WTC11 (cell line): ENCODE data around the gene TMUB2. TPM values are rescaled to one million over a fixed set of nuclear protein-coding genes. Genes with fewer than 3 reads are reported as not detected.
A peak's percentile ranks its signal among the peaks of the same experiment; 100 is the strongest.

Experiments used
- ATAC-seq: fragments of 200-7000 bp; cut with Tn5 transposase; 2 replicates; pipeline ENCODE4 v1.10.0; 2021; ENCODE audit warnings: mild to moderate bottlenecking, moderate library complexity
- Bru-seq: library from RNA; stranded (reverse); fragments of 400-500 nt; gene quantifications from one replicate; lab custom pipeline; 2021; lab: Mats Ljungman, UMichigan
- CTCF ChIA-PET: fragments of 300-600 bp; sonication (Branson Sonifier 250); formaldehyde crosslinking; loops from one replicate; lab custom pipeline; 2021; ENCODE audit warnings: antibody characterized with exemption; lab: Charles Lee
- POLR2A ChIA-PET: fragments of 350-600 bp; sonication (Branson Sonifier 250); formaldehyde crosslinking; loops from one replicate; lab custom pipeline; 2021; ENCODE audit warnings: antibody characterized with exemption; lab: Charles Lee
- DNase-seq: peaks from one replicate; pipeline ENCODE4 v3.0.0; 2021; ENCODE audit warnings: low spot score
- H3K27ac Mint-ChIP-seq: 2 replicates; pipeline ENCODE4 v1.8.0; 2021; ENCODE audit warnings: mixed read lengths
- H3K27me3 Mint-ChIP-seq: 2 replicates; pipeline ENCODE4 v1.8.0; 2021; ENCODE audit warnings: low read depth, mild to moderate bottlenecking, moderate library complexity, mixed read lengths
- H3K36me3 Mint-ChIP-seq: 2 replicates; pipeline ENCODE4 v1.8.0; 2021; ENCODE audit warnings: mixed read lengths
- H3K4me1 Mint-ChIP-seq: 2 replicates; pipeline ENCODE4 v1.8.0; 2022; ENCODE audit warnings: mixed read lengths
- H3K4me3 Mint-ChIP-seq: 2 replicates; pipeline ENCODE4 v1.8.0; 2021; ENCODE audit warnings: mild to moderate bottlenecking, moderate library complexity, mixed read lengths
- H3K9me3 Mint-ChIP-seq: 2 replicates; pipeline ENCODE4 v1.8.0; 2021; ENCODE audit warnings: mixed read lengths
- AFF4 ChIP-seq: sonication (generic); formaldehyde crosslinking; IDR thresholded peaks from 2 replicates; pipeline ENCODE4 v1.8.1; 2023; ENCODE audit warnings: mild to moderate bottlenecking, missing genetic modification reagents, borderline replicate concordance
- ARID4B ChIP-seq: sonication (generic); formaldehyde crosslinking; IDR thresholded peaks from 2 replicates; pipeline ENCODE4 v1.8.0; 2023; ENCODE audit warnings: missing genetic modification reagents, mild to moderate bottlenecking, borderline replicate concordance
- ATF2 ChIP-seq: sonication (generic); formaldehyde crosslinking; IDR thresholded peaks from 2 replicates; pipeline ENCODE4 v1.8.1; 2022; ENCODE audit warnings: low read depth, missing genetic modification reagents, borderline replicate concordance
- CREM ChIP-seq: sonication (generic); formaldehyde crosslinking; IDR thresholded peaks from 2 replicates; pipeline ENCODE4 v1.8.1; 2022; ENCODE audit warnings: mild to moderate bottlenecking, missing genetic modification reagents, moderate library complexity
- E2F5 ChIP-seq: sonication (generic); formaldehyde crosslinking; IDR thresholded peaks from 2 replicates; pipeline ENCODE4 v1.8.1; 2022; ENCODE audit warnings: mild to moderate bottlenecking, moderate library complexity, missing genetic modification reagents
- EMX1 ChIP-seq: fragments of 250-450 bp; sonication (Bioruptor Pico); IDR thresholded peaks from 2 replicates; pipeline ENCODE4 v1.8.0; 2021; ENCODE audit warnings: mild to moderate bottlenecking
- ESRRA ChIP-seq: sonication (generic); formaldehyde crosslinking; IDR thresholded peaks from 2 replicates; pipeline ENCODE4 v1.8.1; 2022; ENCODE audit warnings: mild to moderate bottlenecking, missing genetic modification reagents, borderline replicate concordance
- FOXK1 ChIP-seq: sonication (generic); formaldehyde crosslinking; IDR thresholded peaks from 2 replicates; pipeline ENCODE4 v1.8.0; 2022; ENCODE audit warnings: mild to moderate bottlenecking, moderate library complexity, missing genetic modification reagents
- FOXP1 ChIP-seq: sonication (generic); formaldehyde crosslinking; IDR thresholded peaks from 2 replicates; pipeline ENCODE4 v1.8.0; 2022; ENCODE audit warnings: missing genetic modification reagents, mild to moderate bottlenecking, moderate library complexity, borderline replicate concordance
- GABPB1 ChIP-seq: sonication (generic); formaldehyde crosslinking; IDR thresholded peaks from 2 replicates; pipeline ENCODE4 v1.8.1; 2023; ENCODE audit warnings: mild to moderate bottlenecking, missing genetic modification reagents
- MAX ChIP-seq: sonication (generic); formaldehyde crosslinking; IDR thresholded peaks from 2 replicates; pipeline ENCODE4 v1.8.0; 2022; ENCODE audit warnings: mild to moderate bottlenecking, missing genetic modification reagents
- PRRX2 ChIP-seq: fragments of 250-450 bp; sonication (Bioruptor Pico); IDR thresholded peaks from 2 replicates; pipeline ENCODE4 v1.8.0; 2021; ENCODE audit warnings: mild to moderate bottlenecking
- SP1 ChIP-seq: sonication (generic); formaldehyde crosslinking; conservative IDR thresholded peaks from 2 replicates; pipeline ENCODE4 v1.8.1; 2022; ENCODE audit warnings: missing genetic modification reagents
- TEAD1 ChIP-seq: sonication (generic); formaldehyde crosslinking; IDR thresholded peaks from 2 replicates; pipeline ENCODE4 v1.8.0; 2022; ENCODE audit warnings: mild to moderate bottlenecking, missing genetic modification reagents
- TP53 ChIP-seq: sonication (generic); formaldehyde crosslinking; IDR thresholded peaks from 2 replicates; pipeline ENCODE4 v1.8.1; 2023; ENCODE audit warnings: mild to moderate bottlenecking, missing genetic modification reagents
- ZBTB21 ChIP-seq: sonication (generic); formaldehyde crosslinking; IDR thresholded peaks from 2 replicates; pipeline ENCODE4 v1.8.1; 2023; ENCODE audit warnings: mild to moderate bottlenecking, missing genetic modification reagents, borderline replicate concordance
- ZNF121 ChIP-seq: sonication (generic); formaldehyde crosslinking; IDR thresholded peaks from 2 replicates; pipeline ENCODE4 v1.8.0; 2023; ENCODE audit warnings: missing genetic modification reagents
- ZNF219 ChIP-seq: sonication (generic); formaldehyde crosslinking; IDR thresholded peaks from 2 replicates; pipeline ENCODE4 v1.8.0; 2023; ENCODE audit warnings: missing genetic modification reagents, mild to moderate bottlenecking, borderline replicate concordance
- long read RNA-seq, 3 experiments: library from RNA in 1 of 3; library from capped mRNA in 1 of 3; library from polyadenylated mRNA in 1 of 3; unstranded in 2 of 3; stranded (forward) in 1 of 3; transcript quantifications; one replicate each; pipeline ENCODE4 v2.0.0, GENCODE V29; 2021
- total RNA-seq: library from RNA; stranded (reverse); gene quantifications from 3 replicates; pipeline ENCODE4 v1.2.3, GENCODE V29; 2021

Gene TMUB2
- total RNA-seq (21.9 to 26.9 TPM (median 25.3 TPM) in 3 replicates), Bru-seq, nascent RNA (percentile 75 among the genes with signal in this experiment)
- long read RNA-seq, experiment 1, transcript TMUB2-212 (3 exons, 1,918 nt) = major isoform, 8 of 76 reads
- long read RNA-seq, experiment 1, transcript TMUB2-201 (3 exons, 2,418 nt) = minor isoform, 6 of 76 reads
- long read RNA-seq, experiment 1, partial matches to known transcripts = 25 of 76 reads
- long read RNA-seq, experiment 1, other reads (novel, unspliced or antisense) = 31 of 76 reads
- long read RNA-seq, experiment 2, partial matches to known transcripts = 7 of 21 reads
- long read RNA-seq, experiment 2, other reads (novel, unspliced or antisense) = 13 of 21 reads
- long read RNA-seq, experiment 3, partial matches to known transcripts = 2 of 10 reads
- long read RNA-seq, experiment 3, other reads (novel, unspliced or antisense) = 7 of 10 reads

GRCh38 chr17:44186307-44187130 is at the start of gene TMUB2:
TSS of gene TMUB2 (plus strand) at chr17:44186972. CDS start at chr17:44187709, 737 bp downstream.
- DNase-seq (peak; percentile 100), ATAC-seq (peak; percentile 93)
- TF ChIP-seq ARID4B (CRISPR knock-in tag) (0 out of 2 replicates have a peak, but pooled peaks have one; percentile 31), ESRRA (CRISPR knock-in tag) (no peak), MAX (peak; percentile 36; the same call in 1 of the 2 replicates), FOXK1 (CRISPR knock-in tag) (peak; percentile 14; the same call in 1 of the 2 replicates), EMX1 (no peak), CREM (CRISPR knock-in tag) (peak; percentile 95), GABPB1 (peak; percentile 71), ZNF121 (CRISPR knock-in tag) (peak; percentile 84), ZBTB21 (CRISPR knock-in tag) (peak; percentile 99), ZNF219 (CRISPR knock-in tag) (no peak), E2F5 (CRISPR knock-in tag) (peak; percentile 80), SP1 (peak; percentile 96)
- ChIA-PET CTCF (interaction anchor here (0.6 to 4.3 kb wide), 23 partner anchors 12 to 1165 kb away, joined by 3 to 31 read pairs (median 5); partner anchors contain the start of genes ASB16, FAM171A2, GRN and HDAC5), POLR2A (interaction anchor here (0.5 to 2.0 kb wide), 10 partner anchors 14 to 131 kb away, joined by 3 to 11 read pairs (median 4); partner anchors contain the start of genes ASB16, HDAC5 and UBTF)
- peaks cover 6% of the 10 kb centered on the region for H3K9me3 Mint-ChIP-seq
- H3K4me3 Mint-ChIP-seq = peak within 1 kb of the TSS; percentile 100
- peaks cover 26% of the 10 kb centered on the region for H3K36me3 Mint-ChIP-seq
- peak within 1 kb of the TSS; percentile 99 for H3K27ac Mint-ChIP-seq
- H3K27me3 Mint-ChIP-seq = no peaks in the 10 kb centered on the region
- H3K4me1 Mint-ChIP-seq = peaks cover 18% of the 10 kb centered on the region

- Mint-ChIP-seq H3K4me3 (peak overlapping the region; percentile 57), H3K9me3 (no peaks in the 10 kb centered on the region), H3K27ac (peak overlapping the region; percentile 75; the same call in 1 of the 2 replicates), H3K27me3 (no peaks in the 10 kb centered on the region; the same call in 1 of the 2 replicates), H3K36me3 (no peaks in the 10 kb centered on the region), H3K4me1 (peaks cover 25% of the 10 kb centered on the region)
- ATAC-seq = peak; percentile 33
- POLR2A ChIA-PET = interaction anchor here (0.5 to 1.2 kb wide), 4 partner anchors 15 to 68 kb away, joined by 3 to 7 read pairs (median 5); partner anchors contain the start of genes HDAC5 and TMUB2
- CTCF ChIA-PET = interaction anchor here (0.8 to 5.5 kb wide), 11 partner anchors 11 to 207 kb away, joined by 3 to 29 read pairs (median 4); partner anchors contain the start of genes GRN, HDAC5 and TMUB2
- DNase-seq = peak; percentile 60
- TF ChIP-seq FOXP1 (CRISPR knock-in tag) (no peak), ZNF121 (CRISPR knock-in tag) (no peak), AFF4 (CRISPR knock-in tag) (no peak), CREM (CRISPR knock-in tag) (no peak), ZNF219 (CRISPR knock-in tag) (no peak), GABPB1 (peak; percentile 48; the same call in 1 of the 2 replicates), TEAD1 (CRISPR knock-in tag) (peak; percentile 56; the same call in 1 of the 2 replicates), FOXK1 (CRISPR knock-in tag) (0 out of 2 replicates have a peak, but pooled peaks have one; percentile 22), ATF2 (CRISPR knock-in tag) (no peak), PRRX2 (CRISPR knock-in tag) (no peak), TP53 (CRISPR knock-in tag) (no peak)
Observed at GRCh38 chr17:44137891-44138709, 48.7 kb upstream of the TMUB2 start.
